Cardiac fibroblast (primary cell): ENCODE results near the gene OSBPL10.

Source experiments
- DNase-seq, 2 donors: peaks; one replicate each; pipeline versions ENCODE4 v3.0.0 to v3.0.0-alpha.2; 2010; ENCODE audit warnings: low read depth in 2 of 2
- H3K4me3 ChIP-seq, 2 donors: replicated peaks in 1 of 2; 1 replicate in 1 of 2; 2 replicates in 1 of 2; pipeline ENCODE4 v1.5.1; 2011; ENCODE audit warnings: low read depth in 2 of 2, low read length in 2 of 2, mild to moderate bottlenecking in 2 of 2, moderate library complexity in 1 of 2
- TF ChIP-seq, protein P1 (sequence below): IDR thresholded peaks from one replicate; pipeline ENCODE4 v1.5.1; 2011; ENCODE audit warnings: low read depth, mild to moderate bottlenecking, low read length, inconsistent platforms

Gene OSBPL10

DNA sequence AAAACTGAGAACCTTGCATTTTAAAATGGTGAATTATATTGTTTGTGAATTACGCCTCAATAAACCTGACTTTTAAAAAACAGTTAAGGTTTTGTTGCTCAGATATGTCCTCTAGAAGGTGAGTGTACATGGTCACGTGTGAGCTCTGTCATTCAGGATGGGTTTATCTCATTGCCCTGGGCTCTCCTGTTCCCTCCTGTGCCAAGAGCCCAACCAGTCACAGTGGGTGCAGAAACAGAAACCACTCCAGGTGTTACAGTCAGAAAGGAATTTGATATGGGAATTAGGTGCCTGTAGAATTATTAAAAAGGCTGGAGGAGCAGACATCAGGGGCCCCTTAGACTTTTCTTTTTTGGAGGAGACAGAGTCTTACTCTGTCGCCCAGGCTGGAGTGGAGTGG lies 252.0 kb downstream of the OSBPL10 start:
- TF ChIP-seq, protein P1, sequence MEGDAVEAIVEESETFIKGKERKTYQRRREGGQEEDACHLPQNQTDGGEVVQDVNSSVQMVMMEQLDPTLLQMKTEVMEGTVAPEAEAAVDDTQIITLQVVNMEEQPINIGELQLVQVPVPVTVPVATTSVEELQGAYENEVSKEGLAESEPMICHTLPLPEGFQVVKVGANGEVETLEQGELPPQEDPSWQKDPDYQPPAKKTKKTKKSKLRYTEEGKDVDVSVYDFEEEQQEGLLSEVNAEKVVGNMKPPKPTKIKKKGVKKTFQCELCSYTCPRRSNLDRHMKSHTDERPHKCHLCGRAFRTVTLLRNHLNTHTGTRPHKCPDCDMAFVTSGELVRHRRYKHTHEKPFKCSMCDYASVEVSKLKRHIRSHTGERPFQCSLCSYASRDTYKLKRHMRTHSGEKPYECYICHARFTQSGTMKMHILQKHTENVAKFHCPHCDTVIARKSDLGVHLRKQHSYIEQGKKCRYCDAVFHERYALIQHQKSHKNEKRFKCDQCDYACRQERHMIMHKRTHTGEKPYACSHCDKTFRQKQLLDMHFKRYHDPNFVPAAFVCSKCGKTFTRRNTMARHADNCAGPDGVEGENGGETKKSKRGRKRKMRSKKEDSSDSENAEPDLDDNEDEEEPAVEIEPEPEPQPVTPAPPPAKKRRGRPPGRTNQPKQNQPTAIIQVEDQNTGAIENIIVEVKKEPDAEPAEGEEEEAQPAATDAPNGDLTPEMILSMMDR, result no peak
- no peak overlapping the region for H3K4me3 ChIP-seq
- no peak for DNase-seq

DNA sequence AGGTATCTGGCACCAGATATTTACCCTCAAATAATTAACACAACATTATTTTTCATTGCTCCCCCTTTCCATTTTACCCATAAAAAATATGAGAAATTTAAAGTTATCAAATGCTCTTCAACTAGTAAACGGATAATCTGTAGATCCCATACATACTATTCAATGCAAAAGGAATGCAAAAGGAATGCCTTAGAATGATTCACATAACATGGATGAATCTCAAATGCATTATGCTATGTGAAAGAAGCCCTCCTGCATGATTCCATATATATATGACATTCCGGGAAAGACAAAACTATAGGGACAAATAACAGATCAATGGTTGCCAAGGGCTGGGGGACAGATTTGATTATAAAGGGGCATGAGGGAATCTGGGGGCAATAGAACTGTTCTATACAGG lies 252.7 kb downstream of the OSBPL10 start:
- TF ChIP-seq, protein P1, result no peak
- DNase-seq, result no peak

DNA sequence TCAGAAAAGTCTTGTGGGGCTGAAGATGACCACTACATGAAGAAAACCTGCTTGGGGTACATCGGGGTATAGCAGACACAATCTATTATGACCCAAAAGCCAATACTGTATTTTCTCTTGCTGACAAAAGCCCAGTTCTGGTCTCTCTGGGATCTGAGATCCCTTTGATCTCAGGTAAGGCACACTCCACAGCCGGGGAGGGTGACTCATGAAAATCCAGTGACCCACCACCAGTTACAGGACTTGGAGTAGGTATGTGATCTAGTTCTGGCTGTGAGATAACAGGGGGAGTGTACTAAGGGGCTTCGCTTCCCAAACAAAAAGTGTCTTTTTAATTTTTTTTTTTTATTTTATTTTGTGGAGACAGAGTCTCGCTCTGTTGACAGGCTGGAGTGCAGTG lies 255.1 kb downstream of the OSBPL10 start:
- TF ChIP-seq, protein P1, result no peak
- H3K4me3 ChIP-seq, result no peak overlapping the region

More for the DNA sequence above, 252.7 kb downstream of the OSBPL10 start:
- no peak overlapping the region for H3K4me3 ChIP-seq

DNA sequence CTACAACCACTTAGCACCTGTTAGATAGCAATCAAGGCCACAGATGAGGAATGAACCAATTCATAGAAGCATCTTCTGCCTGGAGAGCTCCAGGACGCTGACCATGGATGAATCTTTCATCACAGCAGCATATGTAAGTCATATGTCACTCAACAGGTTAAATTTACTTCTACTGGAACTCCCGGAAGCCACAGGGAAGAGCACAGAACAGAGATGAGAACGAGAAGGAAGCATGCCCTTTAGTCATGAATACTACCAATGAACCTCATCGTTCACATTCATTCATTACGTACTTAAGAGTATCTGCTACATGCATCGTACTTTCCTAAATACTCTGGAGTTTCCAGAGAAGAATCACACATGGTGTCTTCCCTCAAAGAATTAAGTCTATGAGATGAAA lies 255.5 kb downstream of the OSBPL10 start:
- no peak overlapping the region for H3K4me3 ChIP-seq
- TF ChIP-seq, protein P1, result no peak
- no peak for DNase-seq

More for the DNA sequence above, 255.1 kb downstream of the OSBPL10 start:
- no peak for DNase-seq

DNA sequence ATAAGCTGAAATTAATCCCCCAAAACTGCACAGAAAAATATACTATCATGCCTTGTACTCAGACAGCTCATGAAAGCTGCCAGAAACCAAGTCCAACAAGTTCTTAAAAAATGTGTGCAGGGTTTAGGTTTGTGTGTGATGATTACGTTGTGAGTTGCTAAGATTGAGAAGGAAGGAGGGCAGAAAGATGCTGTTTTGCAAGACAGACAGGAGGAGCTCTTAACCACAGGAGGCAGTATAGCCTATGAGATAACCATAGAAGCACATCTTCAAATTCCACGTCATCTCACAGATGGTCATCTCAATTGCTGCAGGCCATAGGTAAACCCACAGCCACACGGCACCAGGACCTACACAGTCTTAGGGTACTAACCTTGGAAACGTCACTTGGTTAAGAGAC lies 256.4 kb downstream of the OSBPL10 start:
- H3K4me3 ChIP-seq, result no peak overlapping the region
- DNase-seq, result peak in 1 of 2 donors; percentile 44
- TF ChIP-seq, protein P1, result peak; percentile 33

DNA sequence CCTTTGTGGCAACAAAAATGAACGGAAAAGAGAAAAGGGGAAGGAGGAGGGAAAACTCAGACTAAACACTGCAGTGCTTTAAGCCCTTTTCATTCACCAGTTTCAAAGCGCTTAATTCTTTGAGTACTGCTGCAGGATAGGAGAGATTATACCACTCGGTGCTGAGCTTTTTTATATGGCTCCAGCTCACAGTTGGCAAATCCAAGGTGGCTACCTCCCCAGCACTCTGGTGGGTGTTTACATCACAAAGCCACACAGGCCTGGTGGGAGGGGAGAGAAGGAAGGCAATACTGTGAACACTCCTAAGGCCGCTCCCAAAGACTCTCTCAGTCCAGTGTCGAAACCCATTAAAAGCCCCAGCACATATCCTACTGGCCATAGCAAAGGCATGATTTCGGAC lies 256.9 kb downstream of the OSBPL10 start:
- TF ChIP-seq, protein P1, result no peak
- no peak for DNase-seq
- H3K4me3 ChIP-seq, result no peak overlapping the region

DNA sequence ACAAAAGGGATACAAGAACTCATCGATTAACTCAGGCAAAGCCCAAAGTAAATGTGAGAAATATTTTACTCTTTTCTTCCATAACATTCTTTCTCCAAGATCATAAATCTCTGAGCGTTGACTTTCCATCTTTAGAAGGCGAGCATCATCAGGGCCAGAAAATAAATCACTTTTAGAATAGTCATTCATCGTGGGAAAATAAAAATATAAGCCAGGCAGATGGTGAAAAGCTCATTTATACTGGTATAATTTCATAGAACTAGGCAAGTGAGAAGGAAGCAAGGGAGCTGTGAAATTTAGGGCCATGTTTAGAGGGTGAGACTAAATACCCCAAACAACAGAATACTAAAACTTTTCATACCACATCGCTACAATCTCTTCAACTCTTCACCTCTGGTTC lies 257.4 kb downstream of the OSBPL10 start:
- no peak for DNase-seq
- no peak overlapping the region for H3K4me3 ChIP-seq
- TF ChIP-seq, protein P1, result no peak
